Sigmoid colon (tissue), 7 donors: Measurements from ENCODE around the gene CCNL1. TPM values are rescaled to one million over a fixed set of nuclear protein-coding genes. Genes with fewer than 3 reads are reported as not detected.
"Not testable (repeated sequence)": the region's sequence is repeated elsewhere in the genome, so short reads cannot be mapped to it uniquely, and the experiment has no call there.

Experiments used
- DNase-seq: peaks from one replicate; pipeline ENCODE4 v3.0.0-alpha.2; 2019
- H3K27ac ChIP-seq, 4 donors: fragments of 200-600 bp; sonication (generic); one replicate each; pipeline ENCODE4 v1.5.1; 2016 to 2019; ENCODE audit warnings: mild to moderate bottlenecking in 1 of 4
- H3K27me3 ChIP-seq, 3 donors: fragments of 200-600 bp; sonication (generic); one replicate each; pipeline ENCODE4 v1.5.1; 2019; ENCODE audit warnings: mild to moderate bottlenecking in 1 of 3
- H3K36me3 ChIP-seq, 4 donors: fragments of 200-600 bp; sonication (generic); one replicate each; pipeline ENCODE4 v1.5.1; 2016 to 2019
- H3K4me1 ChIP-seq, 4 donors: fragments of 200-600 bp; sonication (generic); one replicate each; pipeline ENCODE4 v1.5.1; 2017 to 2019
- H3K4me3 ChIP-seq, 4 donors: fragments of 200-600 bp; sonication (generic); one replicate each; pipeline ENCODE4 v1.5.1; 2017 to 2019; ENCODE audit warnings: mild to moderate bottlenecking in 2 of 4, moderate library complexity in 1 of 4
- H3K9me3 ChIP-seq, 4 donors: fragments of 200-600 bp in 3 of 4; sonication (generic) in 3 of 4; one replicate each; pipeline versions ENCODE4 v1.5.1 to v1.6.1; 2013 to 2019
- EP300 ChIP-seq, 4 donors: sonication (generic); formaldehyde crosslinking; IDR thresholded peaks; one replicate each; pipeline ENCODE4 v1.6.1; 2017; ENCODE audit warnings: antibody characterized with exemption in 4 of 4
- POLR2A ChIP-seq, 2 donors: fragments of 450-650 bp; IDR thresholded peaks; one replicate each; pipeline ENCODE4 v1.6.1; 2016; ENCODE audit warnings: antibody characterized with exemption in 2 of 2, mild to moderate bottlenecking in 2 of 2, moderate library complexity in 2 of 2
- POLR2AphosphoS5 ChIP-seq, 4 donors: sonication (generic); formaldehyde crosslinking; IDR thresholded peaks; one replicate each; pipeline ENCODE4 v1.6.1; 2017; ENCODE audit warnings: antibody characterized with exemption in 4 of 4
- WGBS, 2 donors: extraction: QIAGEN DNeasy Blood & Tissue Kit; methylation state at CpG; one replicate each; pipeline ENCODE4 v1.1.7; 2013; 5-methylcytosine and 5-hydroxymethylcytosine counted together
- intact Hi-C: fragments of 100-400 bp; cut with DNase I; formaldehyde crosslinking; loops from one replicate; pipeline ENCODE4 v1.15.1; 2023
- polyA plus RNA-seq, 3 donors: library from polyadenylated mRNA; stranded (reverse); fragments of 200-250 nt; gene quantifications; one replicate each; pipeline ENCODE4 v1.2.3, GENCODE V29; 2013
- total RNA-seq, 4 donors: library from RNA; depleted of rRNA; stranded (reverse); fragments of >200 nt; gene quantifications; one replicate each; pipeline ENCODE4 v1.1.0, GENCODE V29; 2016
- TF ChIP-seq, protein P1 (sequence below), 4 experiments: fragments of 450-650 bp in 3 of 4; fragments of 200-600 bp in 1 of 4; IDR thresholded peaks; one replicate each; pipeline ENCODE4 v1.5.1; 2016 to 2019; ENCODE audit warnings: antibody characterized with exemption in 4 of 4, mild to moderate bottlenecking in 3 of 4, moderate library complexity in 2 of 4
- donor health status: healthy with polysubstance abuse.
- donor health status: Bipolar disorder and iron deficiency.
- donor health status: healthy.

Gene CCNL1
- total and polyA plus RNA-seq, 7 donors, result 25.2 to 403 (median 110) TPM

DNA sequence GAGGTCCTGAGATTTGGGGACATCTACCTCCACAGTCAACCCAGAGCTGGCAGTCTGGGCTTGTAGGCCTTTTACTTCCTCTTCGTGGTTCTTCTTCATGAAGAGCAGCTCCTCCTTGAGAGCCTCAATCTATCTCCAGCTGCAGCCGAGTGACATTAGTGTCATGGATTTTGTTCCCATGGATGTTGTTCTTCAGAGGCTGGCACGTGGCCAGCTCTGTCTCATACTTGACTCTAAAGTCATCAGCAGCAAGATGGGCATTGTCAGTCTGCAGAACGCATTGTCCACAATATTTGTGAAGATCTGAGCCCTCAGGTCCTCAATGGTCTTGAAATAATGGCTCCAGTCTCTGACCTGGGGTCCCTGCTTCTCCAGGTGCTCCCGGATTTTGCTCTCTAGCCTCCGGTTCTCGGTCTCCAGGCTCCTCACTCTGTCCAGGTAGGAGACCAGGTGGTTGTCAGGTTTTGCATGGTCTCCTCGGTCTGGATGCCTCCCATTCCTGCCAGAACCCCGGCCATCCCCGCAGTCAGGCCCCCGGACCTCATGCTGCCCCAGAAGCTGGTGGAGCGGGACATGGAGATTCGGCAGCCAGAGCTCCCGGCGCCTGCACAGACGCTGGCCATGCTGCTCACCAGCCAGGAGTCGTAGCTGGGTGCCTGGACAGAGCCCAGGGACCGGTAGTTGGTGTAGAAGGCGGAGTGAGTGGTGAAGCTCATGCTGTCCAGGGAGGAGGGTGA is 3.4 kb upstream of the CCNL1 start:
- intact Hi-C loops, result no loop called here

DNA sequence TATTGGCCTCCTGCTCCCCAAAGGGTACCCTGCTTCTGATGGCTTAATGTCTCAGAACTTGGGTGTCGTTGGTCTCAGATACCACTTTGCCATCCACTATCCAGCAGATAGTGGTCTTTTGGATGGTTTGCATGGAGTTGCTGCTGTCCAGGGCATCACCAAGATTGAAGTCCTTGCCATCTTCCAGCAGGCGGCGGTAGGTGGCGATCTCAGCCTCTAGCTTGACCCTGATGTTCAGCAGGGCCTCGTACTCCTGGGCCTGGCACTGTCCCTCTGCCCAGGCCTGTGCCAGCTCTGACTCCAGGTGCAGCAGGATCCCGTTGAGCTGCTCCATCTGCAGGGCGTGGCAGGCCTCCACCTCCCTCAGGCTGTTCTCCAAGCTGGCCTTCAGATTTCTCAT is 2.7 kb upstream of the CCNL1 start:
- H3K27me3 ChIP-seq, H3K4me3 ChIP-seq, H3K9me3 ChIP-seq, H3K27ac ChIP-seq, intact Hi-C loops, DNase-seq: not testable (repeated sequence)
- Histone ChIP-seq H3K36me3 (peaks cover 0 to 12% (median 2%) of the 10 kb centered on the region in 4 donors), H3K4me1 (peaks cover 4 to 23% (median 22%) of the 10 kb centered on the region in 4 donors)
- 76 to 84% methylated on average over 7 of the region's 7 CpGs for WGBS, 2 donors

More for the DNA sequence above, 3.4 kb upstream of the CCNL1 start:
- H3K36me3 ChIP-seq, result peaks cover 0 to 4% (median 0%) of the 10 kb centered on the region in 4 donors
- no peak for TF ChIP-seq POLR2AphosphoS5 (IDR thresholded peaks at IDR 0.05)
- no peak for TF ChIP-seq POLR2A (IDR thresholded peaks at IDR 0.05)
- TF ChIP-seq, protein P1, sequence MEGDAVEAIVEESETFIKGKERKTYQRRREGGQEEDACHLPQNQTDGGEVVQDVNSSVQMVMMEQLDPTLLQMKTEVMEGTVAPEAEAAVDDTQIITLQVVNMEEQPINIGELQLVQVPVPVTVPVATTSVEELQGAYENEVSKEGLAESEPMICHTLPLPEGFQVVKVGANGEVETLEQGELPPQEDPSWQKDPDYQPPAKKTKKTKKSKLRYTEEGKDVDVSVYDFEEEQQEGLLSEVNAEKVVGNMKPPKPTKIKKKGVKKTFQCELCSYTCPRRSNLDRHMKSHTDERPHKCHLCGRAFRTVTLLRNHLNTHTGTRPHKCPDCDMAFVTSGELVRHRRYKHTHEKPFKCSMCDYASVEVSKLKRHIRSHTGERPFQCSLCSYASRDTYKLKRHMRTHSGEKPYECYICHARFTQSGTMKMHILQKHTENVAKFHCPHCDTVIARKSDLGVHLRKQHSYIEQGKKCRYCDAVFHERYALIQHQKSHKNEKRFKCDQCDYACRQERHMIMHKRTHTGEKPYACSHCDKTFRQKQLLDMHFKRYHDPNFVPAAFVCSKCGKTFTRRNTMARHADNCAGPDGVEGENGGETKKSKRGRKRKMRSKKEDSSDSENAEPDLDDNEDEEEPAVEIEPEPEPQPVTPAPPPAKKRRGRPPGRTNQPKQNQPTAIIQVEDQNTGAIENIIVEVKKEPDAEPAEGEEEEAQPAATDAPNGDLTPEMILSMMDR (IDR thresholded peaks at IDR 0.05), result no peak
- TF ChIP-seq EP300 (IDR thresholded peaks at IDR 0.05), result no peak
- no peaks in the 10 kb centered on the region for H3K9me3 ChIP-seq
- no peak for DNase-seq
- WGBS, 2 donors, result 94 to 95% methylated on average over 19 of the region's 19 CpGs
- H3K4me1 ChIP-seq, result peaks cover 4 to 16% (median 14%) of the 10 kb centered on the region in 4 donors
- H3K27me3 ChIP-seq, result no peaks in the 10 kb centered on the region
- no peak overlapping the region for H3K27ac ChIP-seq
- no peak overlapping the region for H3K4me3 ChIP-seq

DNA sequence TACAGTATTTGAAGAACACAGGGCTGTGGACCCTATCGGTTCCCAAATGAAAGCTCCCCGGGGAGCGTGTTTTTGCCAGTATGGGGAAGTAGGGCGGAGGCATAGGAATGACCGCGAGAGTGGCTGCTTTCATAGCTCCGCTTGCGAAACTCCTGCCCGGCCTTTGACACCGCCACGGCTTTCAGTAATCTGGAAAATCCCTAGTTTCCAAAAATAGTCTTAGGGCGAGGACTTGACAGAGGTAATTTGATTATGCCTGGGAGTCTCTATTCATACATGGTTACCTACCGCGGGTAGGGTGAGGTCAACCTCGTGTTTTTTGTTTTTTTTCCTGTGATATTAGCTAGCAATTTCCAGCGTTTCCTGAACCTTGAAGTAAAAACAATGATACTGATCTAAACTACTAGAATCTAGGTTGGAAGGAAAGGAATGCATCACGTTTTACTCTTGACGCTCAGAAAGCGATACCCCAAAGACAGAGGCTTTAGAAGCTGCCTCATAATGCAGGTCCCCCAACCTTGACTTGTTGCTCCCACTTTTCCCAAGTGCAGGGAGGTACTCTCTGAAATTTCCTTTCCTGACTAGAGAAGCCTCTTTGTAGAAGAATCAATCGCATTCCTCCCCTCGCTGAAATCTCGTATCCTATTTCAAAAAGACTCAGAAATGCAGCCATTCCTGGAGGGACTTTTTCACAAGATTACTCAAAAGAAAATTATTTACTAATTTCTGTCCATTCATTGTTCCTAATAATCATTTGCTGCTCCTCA is 894 bp upstream of the CCNL1 start:
- Histone ChIP-seq H3K4me1 (peaks cover 4 to 41% (median 40%) of the 10 kb centered on the region in 4 donors), H3K27me3 (no peaks in the 10 kb centered on the region), H3K4me3 (peak overlapping the region; percentile 78 to 99 (median 88)), H3K36me3 (peaks cover 9 to 30% (median 16%) of the 10 kb centered on the region in 4 donors), H3K27ac (peak overlapping the region; percentile 96 to 100 (median 100)), H3K9me3 (no peaks in the 10 kb centered on the region)
- 13 to 14% methylated on average over 22 of the region's 22 CpGs for WGBS, 2 donors
- no peak for TF ChIP-seq POLR2A (IDR thresholded peaks at IDR 0.05)
- peak in 1 of 4 donors; percentile 36 for TF ChIP-seq POLR2AphosphoS5 (IDR thresholded peaks at IDR 0.05)
- peak in 1 of 4 donors; percentile 67 for TF ChIP-seq EP300 (IDR thresholded peaks at IDR 0.05)
- TF ChIP-seq, protein P1 (IDR thresholded peaks at IDR 0.05), result peak in 1 of 4 experiments; percentile 4
- peak; percentile 95 for DNase-seq
- intact Hi-C loops, result loop anchor here (1.0 kb wide), 1 partner anchor 13 kb away; no protein-coding TSS in a partner anchor

DNA sequence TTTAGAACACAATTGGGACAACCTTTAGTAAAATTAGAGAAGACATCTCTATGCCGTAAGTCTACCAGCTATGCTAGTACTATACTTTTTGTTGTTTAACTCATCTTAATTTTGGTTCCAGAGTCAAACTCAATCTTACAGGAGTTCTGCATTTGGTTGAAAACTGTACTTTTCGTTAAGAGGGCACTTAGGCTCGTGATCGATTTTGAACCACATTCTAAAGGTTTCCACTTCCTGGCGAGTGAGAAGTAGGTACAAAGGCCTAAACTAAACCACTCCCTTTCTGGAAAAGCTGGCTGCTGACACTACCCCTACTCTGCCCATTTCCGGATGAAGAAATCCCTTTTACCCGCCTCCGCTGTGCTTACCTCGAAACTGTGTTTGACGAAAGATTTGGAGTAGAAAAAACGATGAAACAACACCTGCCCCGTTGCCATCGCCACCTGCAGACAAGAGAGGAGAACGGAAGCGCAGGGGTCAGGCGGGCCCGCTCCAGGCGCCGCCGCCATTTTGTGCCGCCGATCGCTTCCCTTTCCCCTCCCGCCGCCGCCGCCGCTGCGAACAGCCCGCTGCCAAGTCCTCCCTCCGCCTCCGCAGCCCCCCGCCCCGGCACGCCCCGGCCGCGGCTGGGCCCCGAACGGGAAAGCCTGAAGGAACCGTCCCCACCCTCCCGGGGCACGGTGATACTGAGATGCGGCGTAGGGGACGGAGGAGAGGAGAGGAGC is 748 bp downstream of the CCNL1 start:
- TF ChIP-seq POLR2AphosphoS5 (IDR thresholded peaks at IDR 0.05) (peak in 1 of 4 donors; percentile 44), POLR2A (IDR thresholded peaks at IDR 0.05) (no peak), EP300 (IDR thresholded peaks at IDR 0.05) (no peak)
- TF ChIP-seq, protein P1 (IDR thresholded peaks at IDR 0.05), result no peak
- 0 to 1% methylated on average over 46 of the region's 46 CpGs for WGBS, 2 donors
- peaks cover 4 to 58% (median 56%) of the 10 kb centered on the region in 4 donors for H3K4me1 ChIP-seq

More for the DNA sequence above, 748 bp downstream of the CCNL1 start:
- H3K27ac ChIP-seq, result peak overlapping the region; percentile 96 to 100 (median 100)
- H3K36me3 ChIP-seq, result peaks cover 9 to 45% (median 16%) of the 10 kb centered on the region in 4 donors
- DNase-seq, result peak; percentile 82
- intact Hi-C loops, result loop anchor here (10.0 kb wide), 1 partner anchor 1304 kb away; the partner anchor contains the start of gene SLC33A1
- no peaks in the 10 kb centered on the region for H3K9me3 ChIP-seq
- H3K4me3 ChIP-seq, result peak overlapping the region; percentile 78 to 99 (median 88)
- no peaks in the 10 kb centered on the region for H3K27me3 ChIP-seq
